HepG2 (cell line): ENCODE measurements around the gene STK11. TPM values are rescaled to one million over a fixed set of nuclear protein-coding genes. Genes with fewer than 3 reads are reported as not detected.
A peak's percentile ranks its signal among the peaks of the same experiment; 100 is the strongest.

Experiments used
- AGO2 ChIP-seq: fragments of 200-400 bp; formaldehyde crosslinking; optimal IDR thresholded peaks from 2 replicates; pipeline ENCODE3; 2017; ENCODE audit warnings: mild to moderate bottlenecking, low read depth, low read length, moderate library complexity
- BCL6 ChIP-seq: IDR thresholded peaks from 2 replicates; pipeline ENCODE4 v1.6.1; 2016; ENCODE audit warnings: missing genetic modification reagents, missing compliant biosample characterization
- GABPA ChIP-seq, 2 experiments: IDR thresholded peaks; 2 replicates each; pipeline ENCODE4 v1.6.1; 2011 to 2016; ENCODE audit warnings: low read depth in 2 of 2, low read length in 1 of 2, missing biosample characterization in 1 of 2, missing genetic modification characterization in 1 of 2
- GABPB1 ChIP-seq: IDR thresholded peaks from 2 replicates; pipeline ENCODE4 v1.6.1; 2016; ENCODE audit warnings: mild to moderate bottlenecking, missing genetic modification reagents, moderate library complexity, missing compliant biosample characterization
- HOXA3 ChIP-seq: sonication (generic); formaldehyde crosslinking; IDR thresholded peaks from 2 replicates; pipeline ENCODE4 v1.5.0; 2020; ENCODE audit warnings: missing genetic modification reagents
- NR2F6 ChIP-seq, 2 experiments: IDR thresholded peaks; 2 replicates each; pipeline ENCODE4 v1.6.1; 2016; ENCODE audit warnings: antibody characterized with exemption in 1 of 2, mild to moderate bottlenecking in 1 of 2
- SOX6 ChIP-seq, 2 experiments: fragments of 450-650 bp in 1 of 2; sonication (generic) in 1 of 2; formaldehyde crosslinking in 1 of 2; IDR thresholded peaks; 2 replicates each; pipeline versions ENCODE4 v1.4.0 to v1.6.1; 2017 to 2020; ENCODE audit warnings: antibody characterized with exemption in 1 of 2, mild to moderate bottlenecking in 1 of 2, missing genetic modification reagents in 1 of 2
- ZBTB38 ChIP-seq: sonication (generic); formaldehyde crosslinking; IDR thresholded peaks from 2 replicates; pipeline ENCODE4 v1.5.1; 2020; ENCODE audit warnings: mild to moderate bottlenecking, missing genetic modification reagents
- ZFP36 ChIP-seq: fragments of 150-350 bp; IDR thresholded peaks from 2 replicates; pipeline ENCODE4 v1.6.1; 2018; ENCODE audit warnings: borderline replicate concordance, low read length, low read depth; ENCODE audit not compliant: partially characterized antibody
- ZNF232 ChIP-seq: sonication (generic); formaldehyde crosslinking; IDR thresholded peaks from 2 replicates; pipeline ENCODE4 v1.4.0; 2020; ENCODE audit warnings: missing genetic modification reagents, borderline replicate concordance
- ZSCAN29 ChIP-seq: sonication (generic); formaldehyde crosslinking; conservative IDR thresholded peaks from 2 replicates; pipeline ENCODE4 v1.4.0; 2020; ENCODE audit warnings: mild to moderate bottlenecking, missing genetic modification reagents
- polyA plus RNA-seq, 8 experiments: library from polyadenylated mRNA; depleted of rRNA in 3 of 8; stranded (reverse) in 7 of 8; unstranded in 1 of 8; fragments of >200 nt; fragmentation: Illumina TruSeq in 4 of 8; extraction: Trizol in 4 of 8; gene quantifications; 2 replicates each; pipeline versions ENCODE4 v1.2.1 to v1.2.3, GENCODE V29; 2011 to 2016; ENCODE audit warnings: low read depth in 4 of 8, missing spikeins in 1 of 8, mixed read lengths in 1 of 8; ENCODE audit not compliant: insufficient read depth in 1 of 8
- total RNA-seq, 5 experiments: library from RNA; depleted of rRNA; stranded (reverse); fragments of >200 nt; fragmentation: Illumina TruSeq; extraction: Trizol; gene quantifications; 2 replicates each; pipeline ENCODE4 v1.2.3, GENCODE V29; 2016; ENCODE audit warnings: low read depth in 1 of 5
- TF ChIP-seq, protein P1 (sequence below): sonication (generic); formaldehyde crosslinking; conservative IDR thresholded peaks from 2 replicates; pipeline ENCODE4 v1.4.0; 2020; ENCODE audit warnings: missing genetic modification reagents
- TF ChIP-seq, protein P2 (sequence below), 2 experiments: sonication (generic) in 1 of 2; formaldehyde crosslinking in 1 of 2; IDR thresholded peaks; 2 replicates each; pipeline versions ENCODE4 v1.4.0 to v1.6.1; 2016 to 2020; ENCODE audit warnings: borderline replicate concordance in 1 of 2, low read depth in 1 of 2, mild to moderate bottlenecking in 1 of 2, missing genetic modification reagents in 1 of 2
- TF ChIP-seq, protein P3 (sequence below): sonication (generic); formaldehyde crosslinking; IDR thresholded peaks from 2 replicates; pipeline ENCODE4 v1.5.1; 2020; ENCODE audit warnings: mild to moderate bottlenecking, missing genetic modification reagents, moderate library complexity

STK11 gene
- total and polyA plus RNA-seq, 2 of the 13 experiments (the other 11 are each of a cell fraction or from before 2014, with no cell fraction given), result 27.5 to 43.6 TPM

DNA sequence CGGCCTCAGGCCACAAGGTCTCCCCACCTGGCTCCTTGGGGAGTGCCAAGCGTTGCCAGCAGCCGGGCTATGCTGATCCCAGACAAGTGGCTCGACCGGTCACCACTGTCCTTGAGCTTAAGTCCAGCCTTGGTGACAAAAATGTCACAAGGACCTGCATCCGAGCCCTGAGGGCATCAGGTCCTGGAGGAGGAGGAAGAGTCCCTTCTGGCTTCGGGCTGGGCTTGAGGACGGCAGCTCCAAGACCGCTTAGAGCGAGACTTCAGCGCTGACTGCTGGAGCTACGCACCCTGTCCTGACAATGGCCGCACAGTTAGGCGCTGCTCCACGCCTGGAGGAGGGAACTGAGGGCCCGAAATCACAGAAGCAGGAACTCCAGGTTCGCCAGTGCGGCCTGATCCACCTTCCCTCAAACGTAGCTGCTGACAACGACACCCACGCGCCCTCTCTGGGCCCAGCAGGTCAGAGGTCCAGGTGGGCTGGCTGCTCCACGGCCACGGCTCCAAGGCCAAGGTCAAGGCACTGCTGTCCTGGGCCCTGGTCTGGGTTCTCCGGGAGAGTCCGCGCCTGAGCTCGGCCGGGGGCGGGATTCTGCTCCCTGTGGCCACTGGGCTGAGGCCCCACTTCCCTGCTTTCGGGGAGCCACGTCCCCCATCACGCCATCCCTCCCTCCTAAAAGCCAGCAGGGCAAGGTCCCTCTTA lies 38.6 kb upstream of the STK11 start (continued):
- TF ChIP-seq, protein P1, sequence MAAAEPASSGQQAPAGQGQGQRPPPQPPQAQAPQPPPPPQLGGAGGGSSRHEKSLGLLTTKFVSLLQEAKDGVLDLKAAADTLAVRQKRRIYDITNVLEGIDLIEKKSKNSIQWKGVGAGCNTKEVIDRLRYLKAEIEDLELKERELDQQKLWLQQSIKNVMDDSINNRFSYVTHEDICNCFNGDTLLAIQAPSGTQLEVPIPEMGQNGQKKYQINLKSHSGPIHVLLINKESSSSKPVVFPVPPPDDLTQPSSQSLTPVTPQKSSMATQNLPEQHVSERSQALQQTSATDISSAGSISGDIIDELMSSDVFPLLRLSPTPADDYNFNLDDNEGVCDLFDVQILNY, result no peak
- TF ChIP-seq NR2F6 (IDR thresholded peaks at IDR 0.05), result 0 out of 2 replicates have a peak, but pooled peaks have one; percentile 24
- peak; percentile 38; the same call in 1 of the 2 replicates for TF ChIP-seq NR2F6 (CRISPR knock-in tag; IDR thresholded peaks at IDR 0.05)
- peak; percentile 65 for TF ChIP-seq AGO2
- TF ChIP-seq ZBTB38 (CRISPR knock-in tag), result peak; percentile 89
- no peak for TF ChIP-seq ZNF232 (CRISPR knock-in tag)
- peak; percentile 60; the same call in 1 of the 2 replicates for TF ChIP-seq HOXA3
- TF ChIP-seq, protein P2, sequence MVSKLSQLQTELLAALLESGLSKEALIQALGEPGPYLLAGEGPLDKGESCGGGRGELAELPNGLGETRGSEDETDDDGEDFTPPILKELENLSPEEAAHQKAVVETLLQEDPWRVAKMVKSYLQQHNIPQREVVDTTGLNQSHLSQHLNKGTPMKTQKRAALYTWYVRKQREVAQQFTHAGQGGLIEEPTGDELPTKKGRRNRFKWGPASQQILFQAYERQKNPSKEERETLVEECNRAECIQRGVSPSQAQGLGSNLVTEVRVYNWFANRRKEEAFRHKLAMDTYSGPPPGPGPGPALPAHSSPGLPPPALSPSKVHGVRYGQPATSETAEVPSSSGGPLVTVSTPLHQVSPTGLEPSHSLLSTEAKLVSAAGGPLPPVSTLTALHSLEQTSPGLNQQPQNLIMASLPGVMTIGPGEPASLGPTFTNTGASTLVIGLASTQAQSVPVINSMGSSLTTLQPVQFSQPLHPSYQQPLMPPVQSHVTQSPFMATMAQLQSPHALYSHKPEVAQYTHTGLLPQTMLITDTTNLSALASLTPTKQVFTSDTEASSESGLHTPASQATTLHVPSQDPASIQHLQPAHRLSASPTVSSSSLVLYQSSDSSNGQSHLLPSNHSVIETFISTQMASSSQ (IDR thresholded peaks at IDR 0.05; ENCODE audit: low read depth), result no peak
- TF ChIP-seq, protein P2 (CRISPR knock-in tag; IDR thresholded peaks at IDR 0.05; ENCODE audit: borderline replicate concordance), result 0 out of 2 replicates have a peak, but pooled peaks have one; percentile 22
- TF ChIP-seq GABPB1, result peak; percentile 42; the same call in 1 of the 2 replicates
- TF ChIP-seq ZFP36, result no peak
- no peak for TF ChIP-seq GABPA (IDR thresholded peaks at IDR 0.05; ENCODE audit: low read depth, low read length)
- TF ChIP-seq GABPA (CRISPR knock-in tag; IDR thresholded peaks at IDR 0.05; ENCODE audit: low read depth), result no peak
- TF ChIP-seq ZSCAN29 (CRISPR knock-in tag), result 0 out of 2 replicates have a peak, but pooled peaks have one; percentile 27
- no peak for TF ChIP-seq SOX6 (IDR thresholded peaks at IDR 0.05)
- TF ChIP-seq SOX6 (CRISPR knock-in tag; IDR thresholded peaks at IDR 0.05), result peak; percentile 17; the same call in 1 of the 2 replicates
- TF ChIP-seq BCL6 (CRISPR knock-in tag), result 0 out of 2 replicates have a peak, but pooled peaks have one; percentile 17
- TF ChIP-seq, protein P3, sequence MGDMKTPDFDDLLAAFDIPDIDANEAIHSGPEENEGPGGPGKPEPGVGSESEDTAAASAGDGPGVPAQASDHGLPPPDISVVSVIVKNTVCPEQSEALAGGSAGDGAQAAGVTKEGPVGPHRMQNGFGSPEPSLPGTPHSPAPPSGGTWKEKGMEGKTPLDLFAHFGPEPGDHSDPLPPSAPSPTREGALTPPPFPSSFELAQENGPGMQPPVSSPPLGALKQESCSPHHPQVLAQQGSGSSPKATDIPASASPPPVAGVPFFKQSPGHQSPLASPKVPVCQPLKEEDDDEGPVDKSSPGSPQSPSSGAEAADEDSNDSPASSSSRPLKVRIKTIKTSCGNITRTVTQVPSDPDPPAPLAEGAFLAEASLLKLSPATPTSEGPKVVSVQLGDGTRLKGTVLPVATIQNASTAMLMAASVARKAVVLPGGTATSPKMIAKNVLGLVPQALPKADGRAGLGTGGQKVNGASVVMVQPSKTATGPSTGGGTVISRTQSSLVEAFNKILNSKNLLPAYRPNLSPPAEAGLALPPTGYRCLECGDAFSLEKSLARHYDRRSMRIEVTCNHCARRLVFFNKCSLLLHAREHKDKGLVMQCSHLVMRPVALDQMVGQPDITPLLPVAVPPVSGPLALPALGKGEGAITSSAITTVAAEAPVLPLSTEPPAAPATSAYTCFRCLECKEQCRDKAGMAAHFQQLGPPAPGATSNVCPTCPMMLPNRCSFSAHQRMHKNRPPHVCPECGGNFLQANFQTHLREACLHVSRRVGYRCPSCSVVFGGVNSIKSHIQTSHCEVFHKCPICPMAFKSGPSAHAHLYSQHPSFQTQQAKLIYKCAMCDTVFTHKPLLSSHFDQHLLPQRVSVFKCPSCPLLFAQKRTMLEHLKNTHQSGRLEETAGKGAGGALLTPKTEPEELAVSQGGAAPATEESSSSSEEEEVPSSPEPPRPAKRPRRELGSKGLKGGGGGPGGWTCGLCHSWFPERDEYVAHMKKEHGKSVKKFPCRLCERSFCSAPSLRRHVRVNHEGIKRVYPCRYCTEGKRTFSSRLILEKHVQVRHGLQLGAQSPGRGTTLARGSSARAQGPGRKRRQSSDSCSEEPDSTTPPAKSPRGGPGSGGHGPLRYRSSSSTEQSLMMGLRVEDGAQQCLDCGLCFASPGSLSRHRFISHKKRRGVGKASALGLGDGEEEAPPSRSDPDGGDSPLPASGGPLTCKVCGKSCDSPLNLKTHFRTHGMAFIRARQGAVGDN (CRISPR knock-in tag), result peak; percentile 68
